ENCODE data around the gene PTPRN2.
"Not testable (repeated sequence)": the region's sequence is repeated elsewhere in the genome, so short reads cannot be mapped to it uniquely, and the experiment has no call there.

Gene PTPRN2

DNA sequence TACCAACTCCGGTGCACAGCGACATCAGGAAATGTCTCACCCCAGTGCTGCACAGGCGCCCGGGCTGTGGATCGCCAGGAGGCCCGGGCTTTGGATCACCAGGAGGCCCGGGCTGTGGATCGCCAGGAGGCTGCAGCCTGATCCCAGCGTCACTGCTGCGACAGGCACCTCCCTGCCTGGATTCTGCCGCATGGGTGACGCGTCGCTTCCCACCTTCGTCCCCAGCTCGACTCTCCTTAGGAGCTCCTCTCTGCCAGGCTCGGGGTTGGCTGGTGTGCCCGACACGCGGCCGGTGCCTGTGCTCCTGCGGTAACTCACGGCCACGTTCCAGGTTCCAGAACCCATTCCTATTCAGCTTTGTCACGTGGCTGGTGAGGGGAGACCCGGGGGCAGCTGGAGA is 993.3 kb downstream of the PTPRN2 start:
- no peak for DNase-seq (ENCODE audit: low read depth in 3 of 3)

DNA sequence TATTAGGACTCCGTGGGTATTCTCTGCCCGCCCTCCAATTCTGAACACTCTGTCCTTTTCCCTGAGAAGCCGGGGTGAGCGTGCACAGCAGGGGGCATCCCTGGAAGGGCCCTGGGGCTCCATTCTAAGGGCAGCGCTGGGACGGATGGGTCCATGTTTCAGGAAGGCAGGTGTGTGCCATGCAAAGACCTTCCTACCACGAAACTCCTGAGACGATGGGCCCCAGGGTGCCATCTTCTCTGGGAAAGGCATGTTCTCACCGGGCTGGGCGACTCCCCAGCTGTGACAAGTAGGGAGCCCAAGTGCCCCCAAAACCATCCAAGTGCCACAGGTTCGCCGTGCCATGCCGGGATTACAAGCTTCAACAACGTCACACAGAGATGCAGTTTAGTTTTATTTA is 994.1 kb downstream of the PTPRN2 start:
- no peak for DNase-seq (ENCODE audit: low read depth in 3 of 3)

DNA sequence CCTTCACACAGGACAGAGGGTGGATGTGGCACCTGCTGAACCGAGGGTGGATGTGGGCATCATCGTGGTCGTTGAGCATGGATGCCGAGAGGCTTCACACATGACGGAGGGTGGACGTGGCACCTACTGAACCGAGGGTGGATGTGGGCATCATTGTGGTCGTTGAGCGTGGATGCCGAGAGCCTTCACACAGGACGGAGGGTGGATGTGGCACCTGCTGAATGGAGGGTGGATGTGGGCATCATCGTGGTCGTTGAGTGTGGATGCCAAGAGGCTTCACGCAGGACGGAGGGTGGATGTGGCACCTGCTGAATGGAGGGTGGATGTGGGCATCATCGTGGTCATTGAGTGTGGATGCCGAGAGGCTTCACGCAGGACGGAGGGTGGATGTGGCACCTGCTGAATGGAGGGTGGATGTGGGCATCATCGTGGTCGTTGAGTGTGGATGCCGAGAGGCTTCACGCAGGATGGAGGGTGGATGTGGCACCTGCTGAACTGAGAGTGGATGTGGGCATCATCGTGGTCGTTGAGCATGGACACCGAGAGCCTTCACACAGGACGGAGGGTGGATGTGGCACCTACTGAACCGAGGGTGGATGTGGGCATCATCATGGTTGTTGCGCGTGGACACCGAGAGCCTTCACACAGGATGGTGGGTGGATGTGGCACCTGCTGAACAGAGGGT is 994.8 kb downstream of the PTPRN2 start:
- not testable (repeated sequence) for DNase-seq (ENCODE audit: low read depth in 3 of 3)

DNA sequence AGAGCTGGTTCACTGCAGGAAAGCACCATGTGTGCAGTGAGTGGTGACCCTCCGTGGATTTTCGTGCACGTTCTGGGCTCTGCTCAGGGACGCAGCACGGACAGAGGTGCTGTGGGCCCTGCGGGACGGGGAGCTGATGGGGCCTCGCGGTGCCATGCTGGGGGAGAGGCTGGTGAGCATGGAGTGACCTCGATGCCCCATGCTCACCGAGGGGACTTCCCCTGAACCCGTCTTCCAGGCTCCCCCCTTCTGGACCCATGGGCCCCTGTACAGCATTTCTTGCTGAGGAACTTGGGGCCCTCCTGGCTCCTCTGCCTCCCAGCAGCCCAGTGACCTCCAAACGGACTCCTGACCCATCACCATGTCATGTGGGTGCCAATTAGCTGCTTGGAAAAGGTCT is 997.1 kb downstream of the PTPRN2 start:
- no peak for DNase-seq (ENCODE audit: low read depth in 3 of 3)

DNA sequence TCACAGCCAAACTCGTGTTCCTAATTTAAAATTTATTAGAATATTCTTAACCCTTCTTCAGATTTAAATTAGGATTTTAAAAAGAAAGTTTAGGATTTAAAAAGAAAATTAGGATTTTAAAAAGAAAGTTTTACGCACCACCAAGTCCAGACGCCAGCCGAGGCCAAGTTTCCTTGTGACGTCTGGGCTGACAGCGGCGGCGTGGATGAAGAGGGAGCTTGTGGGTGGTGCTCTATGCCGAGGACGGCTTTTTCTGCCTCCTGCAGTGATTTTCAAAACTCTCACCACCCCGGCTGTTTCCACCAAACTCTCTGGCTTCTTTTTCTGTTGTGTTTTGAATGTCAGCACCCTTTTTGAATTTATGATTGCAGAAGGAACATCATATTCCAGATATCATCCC is 997.9 kb downstream of the PTPRN2 start:
- DNase-seq (ENCODE audit: low read depth in 3 of 3), result no peak

DNA sequence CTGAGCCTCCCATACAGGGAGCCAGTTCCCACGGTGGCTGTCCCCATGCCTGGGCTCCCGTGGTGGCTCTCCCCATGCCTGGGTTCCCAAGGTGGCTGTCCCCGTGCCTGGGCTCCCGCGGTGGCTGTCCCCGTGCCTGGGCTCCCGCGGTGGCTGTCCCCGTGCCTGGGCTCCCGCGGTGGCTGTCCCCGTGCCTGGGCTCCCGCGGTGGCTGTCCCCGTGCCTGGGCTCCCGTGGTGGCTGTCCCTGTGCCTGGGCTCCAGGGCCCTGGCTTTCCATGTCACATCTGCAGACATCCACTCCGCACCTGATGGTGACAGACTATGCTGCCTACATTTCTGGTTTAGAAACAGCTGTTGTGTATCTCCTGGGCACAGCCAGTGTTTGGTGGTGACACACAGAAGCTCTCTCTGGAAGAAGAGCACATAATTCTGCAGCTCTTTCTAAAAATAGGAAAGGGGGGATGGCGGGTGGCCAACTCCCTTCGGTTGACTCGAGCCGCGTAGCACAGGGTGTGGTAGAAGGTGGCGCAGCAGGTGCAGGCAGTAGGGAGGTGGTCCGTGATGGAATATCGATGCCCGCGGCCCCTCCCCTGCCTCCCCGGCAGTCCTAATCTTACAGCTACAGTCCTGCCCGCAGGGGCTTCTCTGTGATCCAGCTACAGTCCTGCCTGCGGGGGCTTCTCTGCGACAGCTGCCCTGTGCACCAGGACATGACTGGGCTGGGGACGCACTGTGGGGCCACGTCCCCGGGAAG is 999.6 kb downstream of the PTPRN2 start:
- no peak for DNase-seq (ENCODE audit: low read depth in 3 of 3)

DNA sequence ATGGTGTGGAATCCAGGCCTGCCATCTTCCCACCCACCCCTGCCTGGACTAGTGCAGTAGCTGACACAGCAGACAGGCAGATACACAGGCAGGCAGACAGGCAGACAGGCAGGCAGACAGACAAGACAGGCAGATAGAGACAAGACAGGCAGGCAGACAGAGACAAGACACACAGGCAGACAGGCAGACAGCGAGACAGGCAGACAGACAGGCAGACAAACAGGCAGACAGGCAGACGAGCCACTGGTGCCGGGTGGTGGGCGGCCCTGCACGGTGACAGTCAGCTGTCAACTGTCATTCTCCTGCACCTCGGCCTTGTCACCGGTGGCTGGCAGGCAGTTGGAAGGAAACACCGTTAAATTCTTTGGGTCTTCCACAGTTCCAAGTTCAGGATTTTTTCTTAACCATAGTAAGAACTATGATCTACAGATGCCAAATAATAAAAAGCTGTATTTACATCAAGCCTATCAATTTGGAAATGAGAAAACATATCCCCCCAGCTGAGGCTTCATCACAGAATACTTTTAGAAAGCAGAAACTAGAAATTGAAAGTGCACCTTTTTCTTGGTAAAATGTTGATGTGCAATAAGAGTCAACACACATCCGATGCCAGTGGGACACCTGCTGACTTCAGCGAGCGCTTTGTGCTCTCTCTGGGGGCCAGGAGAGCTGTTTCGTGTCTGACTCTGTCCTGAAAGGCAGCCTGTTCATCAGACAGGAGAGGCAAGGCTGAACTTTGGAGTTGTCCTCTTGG is 1000.4 kb downstream of the PTPRN2 start:
- DNase-seq (ENCODE audit: low read depth in 3 of 3), result no peak

DNA sequence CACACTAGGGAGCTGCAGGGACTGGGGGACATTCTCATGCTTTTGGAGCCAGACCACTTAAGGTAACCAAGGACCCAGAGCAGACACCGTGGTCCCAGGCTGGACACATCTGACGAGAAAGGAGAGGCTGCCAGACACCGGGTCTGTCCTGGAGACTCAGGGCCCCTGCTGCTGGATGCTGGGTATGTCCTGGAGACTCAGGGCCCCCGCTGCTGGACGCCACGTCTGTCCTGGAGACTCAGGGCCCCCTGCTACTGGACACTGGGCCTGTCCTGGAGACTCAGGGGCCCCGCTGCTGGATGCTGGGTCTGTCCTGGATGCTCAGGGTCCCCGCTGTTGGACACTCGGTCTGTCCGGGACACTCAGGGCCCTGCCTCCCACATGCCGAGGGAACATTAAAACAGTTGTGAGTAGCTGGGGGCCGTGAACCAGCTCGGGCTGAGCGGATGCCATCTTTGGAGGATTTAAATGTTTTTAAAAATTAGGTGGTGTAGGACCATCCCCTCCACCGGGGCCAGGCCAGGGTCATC is 1001.1 kb downstream of the PTPRN2 start:
- DNase-seq (ENCODE audit: low read depth in 3 of 3), result no peak

DNA sequence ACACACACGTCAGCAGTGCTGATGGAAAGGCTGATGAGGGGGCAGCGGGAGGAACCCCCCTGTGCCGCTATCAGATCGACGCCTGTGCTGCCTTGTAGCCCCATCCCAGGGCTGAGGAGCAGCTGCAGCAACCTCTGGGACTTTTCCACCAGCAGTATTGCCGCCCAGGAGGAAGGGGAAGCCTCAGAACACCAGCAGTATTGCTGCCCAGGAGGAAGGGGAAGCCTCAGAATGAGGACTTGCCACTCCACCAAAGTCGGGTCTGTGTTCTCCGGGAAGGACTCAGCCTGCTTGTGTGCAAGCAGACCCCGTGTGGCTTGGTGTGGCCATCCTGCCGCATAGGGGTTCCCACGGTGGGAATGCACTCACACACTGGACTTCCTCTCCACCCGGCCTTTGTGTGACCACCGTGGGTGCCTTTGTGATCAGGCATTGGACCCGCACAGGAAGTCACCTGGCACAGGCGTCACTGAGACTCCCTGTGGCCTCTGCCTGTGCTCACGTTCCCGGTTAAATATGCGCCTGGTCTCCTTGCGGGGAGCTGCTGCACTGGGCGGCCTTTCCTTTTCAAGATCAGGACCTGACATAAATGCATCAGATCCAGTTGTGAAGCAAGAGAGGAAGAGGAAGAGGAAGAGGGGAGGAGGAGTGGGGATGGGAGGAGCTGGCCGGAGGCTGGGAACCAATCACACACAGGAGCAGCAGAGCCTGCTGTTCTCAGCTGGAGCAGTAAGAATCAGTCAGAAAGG is 1002.3 kb downstream of the PTPRN2 start:
- no peak for DNase-seq (ENCODE audit: low read depth in 3 of 3)

DNA sequence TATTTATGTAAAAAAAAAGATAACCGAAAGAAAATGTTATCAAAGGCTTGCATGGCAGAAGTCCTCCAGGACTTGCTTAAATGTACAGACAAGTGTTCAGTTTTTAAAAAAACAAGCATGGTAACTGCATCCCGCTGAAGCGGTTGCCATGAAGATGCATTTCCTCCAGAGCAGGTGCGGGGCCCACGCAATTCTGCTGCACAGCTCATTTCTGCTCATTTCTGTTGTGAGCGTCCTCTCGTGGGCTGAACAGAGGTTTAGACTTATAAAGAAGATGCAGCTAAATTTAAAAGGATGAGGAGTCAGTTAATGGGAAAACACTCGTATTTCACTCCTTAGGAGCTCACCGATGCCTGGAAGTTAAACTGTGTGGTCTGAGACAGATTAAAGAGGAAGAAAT is 1003.2 kb downstream of the PTPRN2 start:
- DNase-seq (ENCODE audit: low read depth in 3 of 3), result no peak

DNA sequence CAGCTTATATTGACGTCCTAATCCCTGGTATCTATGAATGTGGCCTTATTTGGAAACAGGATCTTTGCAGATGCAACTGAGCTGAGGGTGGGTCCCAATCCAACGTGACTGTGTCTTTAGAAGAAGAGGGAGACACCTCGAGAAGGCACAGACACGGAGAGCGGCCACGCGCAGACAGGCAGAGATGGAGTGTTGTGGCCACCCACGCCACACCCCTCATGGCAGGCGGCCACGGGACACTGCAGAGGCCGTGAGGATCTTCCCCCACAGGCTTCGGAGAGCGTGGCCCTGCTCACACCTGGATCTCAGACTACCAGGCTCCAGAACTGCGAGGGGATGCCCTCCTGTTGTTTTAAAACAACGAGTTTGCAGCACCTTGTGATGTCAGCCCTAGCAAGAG is 1005.9 kb downstream of the PTPRN2 start:
- DNase-seq (ENCODE audit: low read depth in 3 of 3), result no peak

DNA sequence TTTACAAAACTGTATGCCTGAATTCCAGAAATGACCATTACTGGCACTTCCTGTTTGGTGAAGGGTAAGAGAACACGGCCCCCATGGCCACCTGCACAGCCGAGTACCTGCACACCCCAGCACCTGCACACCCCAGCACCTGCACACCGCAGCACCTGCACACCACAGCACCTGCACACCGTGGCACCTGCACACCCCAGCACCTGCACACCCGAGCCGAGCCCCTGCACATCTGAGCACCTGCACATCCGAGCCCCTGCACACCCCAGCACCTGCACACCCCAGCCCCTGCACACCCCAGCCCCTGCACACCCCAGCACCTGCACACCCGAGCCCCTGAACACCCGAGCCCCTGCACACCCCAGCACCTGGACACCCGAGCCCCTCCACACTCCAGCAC is 1007.3 kb downstream of the PTPRN2 start:
- DNase-seq (ENCODE audit: low read depth in 3 of 3), result no peak

DNA sequence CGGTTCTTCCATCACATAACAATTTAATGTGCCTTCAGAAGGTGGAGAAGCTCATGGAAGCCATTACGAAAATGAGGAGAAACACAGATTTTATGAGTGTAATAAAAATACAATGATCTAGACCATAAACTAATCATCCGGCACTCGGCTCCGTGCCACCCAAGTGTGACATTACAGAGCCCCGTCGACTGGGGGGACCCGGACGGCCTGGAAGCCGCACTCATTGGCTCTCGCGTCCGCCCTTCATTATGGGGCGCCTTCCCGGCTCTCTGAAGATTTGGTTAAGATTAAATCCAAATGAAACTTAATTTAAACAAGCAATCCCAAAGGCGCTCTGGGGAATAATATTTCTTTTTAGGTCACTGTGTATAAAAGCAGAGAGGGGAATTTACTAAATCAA is 1008.2 kb downstream of the PTPRN2 start:
- DNase-seq (ENCODE audit: low read depth in 3 of 3), result no peak

DNA sequence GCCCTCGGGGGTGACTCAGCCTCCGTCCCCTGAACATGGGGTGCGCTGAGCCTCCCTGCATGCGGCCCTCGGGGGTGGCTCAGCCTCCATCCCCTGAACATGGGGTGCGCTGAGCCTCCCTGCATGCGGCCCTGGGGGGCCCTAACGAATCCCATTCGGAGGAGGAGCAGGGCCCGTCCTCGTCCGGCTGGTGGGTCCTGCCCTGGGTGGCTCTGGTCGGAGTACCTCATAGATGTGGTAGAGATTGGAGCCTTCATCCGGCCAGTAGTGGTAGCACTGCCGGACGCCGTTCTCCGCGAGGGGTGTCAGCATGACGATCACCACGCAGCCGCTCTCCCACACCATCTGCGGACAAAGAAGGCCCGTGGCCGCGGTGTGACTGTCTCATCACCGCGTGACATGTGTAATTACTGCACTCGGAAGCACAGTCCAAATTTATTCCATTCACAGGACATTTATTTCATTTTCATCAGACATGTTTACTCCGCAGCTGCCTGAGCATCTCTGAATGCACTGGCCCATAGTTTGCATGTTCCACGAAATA is 1009.8 kb downstream of the PTPRN2 start:
- no peak for DNase-seq (ENCODE audit: low read depth in 3 of 3)

DNA sequence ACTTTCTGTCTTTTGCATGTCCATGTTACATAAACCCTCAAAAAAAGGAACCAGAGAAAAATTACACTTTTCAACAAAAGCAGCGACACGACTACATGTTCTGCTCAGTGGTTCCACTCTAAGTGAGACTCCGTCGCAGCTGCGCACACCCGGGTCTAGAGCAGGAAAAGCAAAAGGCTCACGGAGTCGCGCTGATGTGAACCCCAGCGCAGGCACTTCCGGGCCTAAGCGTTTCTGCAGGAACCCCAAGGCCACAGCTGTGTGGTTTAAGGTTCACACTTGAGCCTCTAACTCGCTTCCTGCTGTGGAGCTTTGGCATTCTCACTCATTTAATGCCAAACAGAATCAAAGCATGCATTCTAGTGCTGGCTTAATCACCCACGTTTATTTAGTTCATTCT is 1010.6 kb downstream of the PTPRN2 start:
- DNase-seq (ENCODE audit: low read depth in 3 of 3), result no peak

DNA sequence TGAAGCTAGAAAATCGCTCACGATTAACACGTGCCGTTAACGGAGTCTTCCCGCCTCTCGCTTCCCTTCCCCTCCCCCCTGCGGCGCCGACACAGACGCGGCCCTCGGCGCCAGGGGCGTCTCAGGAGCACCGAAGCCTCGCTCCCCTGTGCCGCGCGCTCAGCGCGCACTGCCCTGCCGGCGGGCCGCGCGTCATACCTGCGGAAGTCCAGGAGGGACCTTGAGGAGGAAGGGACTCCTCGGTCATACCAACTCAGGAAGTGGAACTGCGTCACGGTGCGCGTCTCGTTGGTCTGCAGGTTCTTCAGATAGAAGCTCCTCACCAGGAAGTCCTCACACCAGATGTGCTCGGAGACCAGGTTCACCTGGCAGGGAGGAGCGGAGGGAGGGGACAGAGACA is 1011.2 kb downstream of the PTPRN2 start:
- peak; percentile 16 to 49 (median 33) for DNase-seq (ENCODE audit: low read depth in 3 of 3)

DNA sequence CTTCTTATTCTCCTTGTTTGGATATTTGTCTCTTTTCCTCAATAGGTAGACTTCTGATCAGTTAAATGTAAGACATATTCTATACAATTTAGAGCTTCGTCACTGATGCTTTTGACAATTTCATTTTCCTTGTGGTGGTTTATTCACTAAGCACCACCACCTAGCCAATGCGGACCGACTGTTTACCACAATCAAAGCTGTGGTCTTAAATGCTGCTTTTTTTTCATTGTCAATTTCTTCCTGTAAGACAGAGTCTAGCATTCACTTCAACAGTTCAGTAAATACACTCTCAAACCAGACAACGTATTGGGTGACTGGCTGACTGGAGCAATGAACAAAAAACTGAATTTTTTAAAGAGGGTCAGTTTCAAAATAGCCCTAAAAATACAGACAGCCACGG is 1011.8 kb downstream of the PTPRN2 start:
- DNase-seq (ENCODE audit: low read depth in 3 of 3), result no peak

DNA sequence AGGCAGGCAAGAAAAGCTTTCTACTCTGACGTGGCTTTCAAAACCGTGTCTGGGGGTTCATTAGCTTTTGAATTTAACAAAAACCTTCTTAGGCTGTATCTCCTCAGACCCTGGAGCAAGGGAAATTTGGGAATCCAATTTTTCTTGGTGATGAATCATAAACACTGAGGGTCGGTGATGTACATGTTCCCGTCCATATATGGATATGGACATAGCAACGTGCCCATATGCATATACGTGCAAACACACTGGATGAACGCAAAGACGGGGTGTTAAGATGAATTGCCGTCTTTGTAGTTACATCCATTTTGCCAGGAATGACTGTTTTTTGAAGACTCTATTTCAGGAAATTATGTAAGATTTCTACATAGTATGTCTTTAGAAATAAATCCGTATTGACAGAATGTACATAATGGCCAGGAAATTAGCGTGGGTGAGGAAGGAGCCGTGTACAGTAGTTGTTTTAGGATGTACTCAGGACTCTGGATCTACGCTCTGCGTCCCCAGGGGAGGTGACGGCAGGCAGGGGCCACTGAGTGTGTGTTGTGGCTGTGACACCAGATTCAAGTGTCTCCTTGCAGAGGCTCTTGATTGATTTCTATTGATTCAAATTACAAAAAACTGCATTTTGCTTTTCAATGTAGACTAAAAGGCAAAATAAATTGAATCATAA is 1012.6 kb downstream of the PTPRN2 start:
- DNase-seq (ENCODE audit: low read depth in 3 of 3), result no peak

DNA sequence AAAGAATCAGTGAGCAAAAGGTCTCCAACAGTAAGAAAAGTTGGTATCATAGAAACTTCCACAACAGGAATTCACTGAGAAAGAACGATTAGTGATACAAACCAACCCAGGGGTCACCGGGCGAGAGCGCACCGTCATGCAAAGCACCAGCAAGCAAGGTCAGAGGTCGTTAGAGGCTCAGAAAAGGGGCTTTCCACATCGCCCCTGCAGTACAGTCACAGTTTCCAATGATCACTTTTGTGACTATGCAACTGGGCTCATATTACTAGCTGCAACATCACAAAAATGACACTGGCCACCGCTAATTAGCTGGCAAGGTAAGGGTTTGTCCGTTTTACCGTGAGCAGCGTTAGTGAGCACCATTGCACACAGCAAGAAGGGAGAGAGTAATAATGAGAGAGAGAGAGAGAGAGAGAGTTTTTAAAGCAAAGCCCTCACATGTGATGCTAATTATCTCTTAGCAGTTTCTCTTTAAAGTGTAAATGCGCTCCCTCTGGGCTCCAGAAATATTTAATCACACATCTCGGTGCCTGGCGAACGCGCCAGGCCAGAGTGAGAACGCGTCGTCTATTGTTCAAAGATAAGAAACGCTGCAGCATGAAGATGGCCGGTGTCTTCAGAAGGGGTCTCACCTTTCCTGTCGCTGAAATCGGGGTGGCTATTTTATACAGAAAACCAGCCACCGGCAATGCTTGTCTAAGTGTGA is 1013.4 kb downstream of the PTPRN2 start:
- no peak for DNase-seq (ENCODE audit: low read depth in 3 of 3)

DNA sequence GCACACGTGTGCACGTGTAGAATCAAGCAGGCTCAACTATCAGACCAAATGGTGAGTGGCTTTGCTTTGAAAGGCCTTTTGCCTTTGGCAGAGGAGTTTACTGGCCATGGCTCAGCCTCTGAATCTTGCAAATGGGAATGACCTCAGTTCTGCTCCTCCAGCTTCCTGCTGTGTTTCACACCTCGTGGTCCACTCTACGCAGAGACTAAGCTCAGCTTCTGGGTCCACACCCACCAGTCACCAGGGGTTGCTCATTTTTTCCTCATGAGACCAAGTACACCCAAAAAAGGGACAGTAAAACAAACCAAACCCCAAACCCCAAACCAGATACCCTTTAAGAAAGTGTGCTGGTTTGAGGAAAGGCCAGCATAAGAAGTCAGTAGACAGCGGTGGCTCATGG is 1014.4 kb downstream of the PTPRN2 start:
- no peak for DNase-seq (ENCODE audit: low read depth in 3 of 3)
